Osteoblast (primary cell): ENCODE measurements around the gene PLA2G5. TPM values are rescaled to one million over a fixed set of nuclear protein-coding genes. Genes with fewer than 3 reads are reported as not detected.

ENCODE experiments used
- DNase-seq: peaks from one replicate; pipeline ENCODE4 v3.0.0; 2011; ENCODE audit warnings: low spot score, mixed read lengths; ENCODE audit not compliant: insufficient read length; ENCODE audit errors: missing footprints
- H2AFZ ChIP-seq: 2 replicates; pipeline ENCODE4 v1.6.0; 2011; ENCODE audit warnings: mild to moderate bottlenecking, low read length
- H3K27ac ChIP-seq: 2 replicates; pipeline ENCODE4 v1.5.1; 2011; ENCODE audit warnings: mild to moderate bottlenecking, low read depth, low read length, moderate library complexity
- H3K27me3 ChIP-seq: 2 replicates; pipeline ENCODE4 v1.6.0; 2012; ENCODE audit warnings: mild to moderate bottlenecking, control low read depth, inconsistent platforms, low read length, moderate library complexity; ENCODE audit not compliant: insufficient read depth
- H3K36me3 ChIP-seq: 2 replicates; pipeline ENCODE4 v1.5.1; 2011; ENCODE audit warnings: mild to moderate bottlenecking, low read length, control low read depth, moderate library complexity; ENCODE audit not compliant: insufficient read depth
- H3K4me1 ChIP-seq: 2 replicates; pipeline ENCODE4 v1.5.1; 2011; ENCODE audit warnings: mild to moderate bottlenecking, low read length, control low read depth, moderate library complexity; ENCODE audit not compliant: insufficient read depth
- H3K4me2 ChIP-seq: 2 replicates; pipeline ENCODE4 v1.6.0; 2011; ENCODE audit warnings: mild to moderate bottlenecking, low read length; ENCODE audit not compliant: insufficient read depth
- H3K4me3 ChIP-seq: fragments of 200-600 bp; sonication (generic); 3 replicates; pipeline ENCODE4 v1.5.1; 2012; ENCODE audit warnings: mild to moderate bottlenecking, low read length, inconsistent platforms; ENCODE audit not compliant: insufficient read depth
- H3K79me2 ChIP-seq: 2 replicates; pipeline ENCODE4 v1.6.0; 2012; ENCODE audit warnings: mild to moderate bottlenecking, low read length, control low read depth, inconsistent platforms; ENCODE audit not compliant: insufficient read depth
- H3K9me3 ChIP-seq: 2 replicates; pipeline ENCODE4 v1.5.1; 2011; ENCODE audit warnings: low read depth, low read length, control low read depth
- H4K20me1 ChIP-seq: 2 replicates; pipeline ENCODE4 v1.6.0; 2012; ENCODE audit warnings: mild to moderate bottlenecking, low read length, control low read depth; ENCODE audit not compliant: insufficient read depth
- total RNA-seq: library from RNA; depleted of rRNA; stranded (reverse); fragments of >200 nt; gene quantifications from 2 replicates; pipeline ENCODE4 v1.2.3, GENCODE V29; 2012
- TF ChIP-seq, protein P1 (sequence below): IDR thresholded peaks from 2 replicates; pipeline ENCODE4 v1.5.1; 2011; ENCODE audit warnings: mild to moderate bottlenecking, low read depth, low read length, moderate library complexity; ENCODE audit errors: extremely low read depth

Gene PLA2G5
- total RNA-seq, 1 donor = 2.9 TPM

DNA sequence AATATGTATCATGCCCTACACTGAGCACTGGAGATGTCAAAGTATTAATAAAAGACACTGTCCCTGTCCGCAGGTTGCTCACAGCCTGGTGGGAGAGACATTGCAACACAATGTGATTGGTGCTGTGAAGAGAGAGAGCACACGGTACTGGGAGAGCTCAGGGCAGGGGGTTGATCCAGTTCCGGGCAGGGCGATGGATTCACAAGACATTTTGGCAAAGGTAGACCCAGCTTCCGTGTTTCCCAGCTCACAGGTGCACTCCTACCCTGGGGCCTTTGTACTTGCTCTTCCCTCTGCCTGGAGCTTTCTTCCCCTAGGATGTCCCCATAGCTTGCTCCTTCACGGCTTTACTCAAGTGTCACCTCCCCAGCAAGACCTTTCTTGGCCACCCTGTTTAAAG is 1.4 kb downstream of the PLA2G5 start:
- H3K4me2 ChIP-seq = peak overlapping the region; percentile 54
- no peak overlapping the region for H3K4me3 ChIP-seq
- H3K27ac ChIP-seq = no peak overlapping the region
- TF ChIP-seq, protein P1, sequence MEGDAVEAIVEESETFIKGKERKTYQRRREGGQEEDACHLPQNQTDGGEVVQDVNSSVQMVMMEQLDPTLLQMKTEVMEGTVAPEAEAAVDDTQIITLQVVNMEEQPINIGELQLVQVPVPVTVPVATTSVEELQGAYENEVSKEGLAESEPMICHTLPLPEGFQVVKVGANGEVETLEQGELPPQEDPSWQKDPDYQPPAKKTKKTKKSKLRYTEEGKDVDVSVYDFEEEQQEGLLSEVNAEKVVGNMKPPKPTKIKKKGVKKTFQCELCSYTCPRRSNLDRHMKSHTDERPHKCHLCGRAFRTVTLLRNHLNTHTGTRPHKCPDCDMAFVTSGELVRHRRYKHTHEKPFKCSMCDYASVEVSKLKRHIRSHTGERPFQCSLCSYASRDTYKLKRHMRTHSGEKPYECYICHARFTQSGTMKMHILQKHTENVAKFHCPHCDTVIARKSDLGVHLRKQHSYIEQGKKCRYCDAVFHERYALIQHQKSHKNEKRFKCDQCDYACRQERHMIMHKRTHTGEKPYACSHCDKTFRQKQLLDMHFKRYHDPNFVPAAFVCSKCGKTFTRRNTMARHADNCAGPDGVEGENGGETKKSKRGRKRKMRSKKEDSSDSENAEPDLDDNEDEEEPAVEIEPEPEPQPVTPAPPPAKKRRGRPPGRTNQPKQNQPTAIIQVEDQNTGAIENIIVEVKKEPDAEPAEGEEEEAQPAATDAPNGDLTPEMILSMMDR = no peak
- no peaks in the 10 kb centered on the region for H3K36me3 ChIP-seq
- H3K9me3 ChIP-seq = no peaks in the 10 kb centered on the region
- H3K4me1 ChIP-seq = peaks cover 45% of the 10 kb centered on the region
- H2AFZ ChIP-seq = no peak overlapping the region
- H3K27me3 ChIP-seq = no peaks in the 10 kb centered on the region
- no peaks in the 10 kb centered on the region for H3K79me2 ChIP-seq
- no peaks in the 10 kb centered on the region for H4K20me1 ChIP-seq
- no peak for DNase-seq

DNA sequence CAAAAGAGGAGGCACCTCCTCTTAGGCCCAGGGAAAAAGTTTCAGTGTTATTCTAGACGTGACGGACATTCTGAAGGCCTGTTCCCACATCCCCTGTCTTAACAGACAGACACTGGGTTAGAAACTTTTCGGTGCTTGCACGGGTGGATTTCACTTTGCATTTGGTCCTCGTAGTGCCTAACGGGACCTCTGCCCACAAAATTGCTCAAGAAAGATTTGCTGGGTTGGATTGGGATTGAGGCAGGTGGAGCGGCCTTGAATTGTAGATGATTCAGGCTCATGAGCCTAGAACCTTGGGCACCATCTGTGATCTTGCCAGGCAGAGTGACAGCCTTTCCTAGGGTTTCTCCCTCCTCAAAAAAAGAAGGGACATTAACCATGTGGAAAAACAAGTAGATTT is 2.8 kb downstream of the PLA2G5 start:
- Histone ChIP-seq H2AFZ (no peak overlapping the region), H3K36me3 (no peaks in the 10 kb centered on the region), H3K9me3 (no peaks in the 10 kb centered on the region), H3K79me2 (no peaks in the 10 kb centered on the region), H4K20me1 (no peaks in the 10 kb centered on the region), H3K27ac (no peak overlapping the region), H3K4me3 (no peak overlapping the region), H3K4me2 (no peak overlapping the region), H3K27me3 (no peaks in the 10 kb centered on the region), H3K4me1 (peaks cover 45% of the 10 kb centered on the region)
- DNase-seq = no peak
- TF ChIP-seq, protein P1 = no peak

DNA sequence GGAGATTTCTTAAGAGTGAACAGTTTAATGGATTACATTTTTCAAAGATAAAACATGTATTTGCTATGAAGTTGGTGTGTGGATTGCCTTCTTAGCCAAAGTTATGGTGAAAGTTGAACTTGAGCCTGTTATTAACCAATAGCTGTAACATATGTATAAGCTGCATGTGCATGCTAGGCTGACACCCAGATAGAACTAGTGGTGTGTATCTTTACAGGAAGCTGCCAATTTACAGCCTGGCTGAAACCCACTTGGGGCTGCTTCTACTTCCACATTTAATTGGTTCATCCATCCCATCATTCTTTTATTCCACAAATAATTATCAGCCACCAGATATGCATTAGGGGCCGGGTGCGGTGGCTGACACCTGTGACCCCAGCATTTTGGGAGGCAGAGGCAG is 3.3 kb downstream of the PLA2G5 start:
- Histone ChIP-seq H3K36me3 (no peaks in the 10 kb centered on the region), H2AFZ (no peak overlapping the region), H4K20me1 (no peaks in the 10 kb centered on the region), H3K4me3 (no peak overlapping the region), H3K79me2 (no peaks in the 10 kb centered on the region), H3K9me3 (no peaks in the 10 kb centered on the region), H3K4me2 (no peak overlapping the region), H3K27ac (no peak overlapping the region), H3K27me3 (no peaks in the 10 kb centered on the region), H3K4me1 (peaks cover 45% of the 10 kb centered on the region)
- TF ChIP-seq, protein P1 = no peak
- no peak for DNase-seq

DNA sequence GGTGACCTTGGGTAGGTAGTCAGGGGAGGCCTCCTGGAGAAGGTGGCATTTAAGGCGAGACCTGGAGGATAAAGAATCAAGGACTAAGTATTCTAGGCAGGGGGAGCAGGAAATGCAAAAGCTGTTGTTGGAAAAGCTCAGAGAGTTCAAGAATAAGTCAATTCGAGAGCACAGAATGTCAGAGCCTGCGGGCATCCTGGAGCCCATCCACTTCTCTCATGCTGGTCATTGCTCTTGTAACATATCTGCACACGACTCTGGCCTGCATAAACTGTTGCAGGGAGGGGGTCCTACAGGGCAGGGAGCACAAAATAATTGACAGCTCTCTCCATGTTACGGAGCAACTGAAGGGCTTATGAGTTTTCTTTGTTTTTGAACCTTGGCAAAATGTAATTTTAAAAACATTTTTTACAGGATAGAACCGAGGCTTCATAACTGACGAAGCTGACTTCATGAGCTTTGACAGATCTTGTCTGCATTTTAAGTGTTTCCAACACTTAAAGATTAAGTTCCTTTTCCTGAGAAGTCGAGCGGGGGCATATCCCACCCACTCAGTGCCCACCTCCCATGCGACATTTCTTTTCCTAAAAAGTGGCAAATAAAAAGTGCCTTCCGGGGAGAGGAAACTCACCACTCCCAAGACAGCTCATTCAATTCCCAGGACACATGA is 4.2 kb downstream of the PLA2G5 start:
- Histone ChIP-seq H2AFZ (peak overlapping the region; percentile 76), H3K79me2 (no peaks in the 10 kb centered on the region), H3K27me3 (no peaks in the 10 kb centered on the region), H3K9me3 (no peaks in the 10 kb centered on the region), H3K27ac (peak overlapping the region; percentile 44), H3K4me2 (peak overlapping the region; percentile 40), H4K20me1 (no peaks in the 10 kb centered on the region), H3K4me3 (no peak overlapping the region), H3K36me3 (no peaks in the 10 kb centered on the region), H3K4me1 (peaks cover 41% of the 10 kb centered on the region)
- TF ChIP-seq, protein P1 = no peak
- DNase-seq = peak; percentile 90
